ENCODE measurements around the gene INTS7. TPM values are rescaled to one million over a fixed set of nuclear protein-coding genes. Genes with fewer than 3 reads are reported as not detected.

The INTS7 gene
- polyA plus RNA-seq, 1 donor (not counting 4 experiments of a cell fraction or from before 2014, with no cell fraction given): 27.2 TPM

DNA sequence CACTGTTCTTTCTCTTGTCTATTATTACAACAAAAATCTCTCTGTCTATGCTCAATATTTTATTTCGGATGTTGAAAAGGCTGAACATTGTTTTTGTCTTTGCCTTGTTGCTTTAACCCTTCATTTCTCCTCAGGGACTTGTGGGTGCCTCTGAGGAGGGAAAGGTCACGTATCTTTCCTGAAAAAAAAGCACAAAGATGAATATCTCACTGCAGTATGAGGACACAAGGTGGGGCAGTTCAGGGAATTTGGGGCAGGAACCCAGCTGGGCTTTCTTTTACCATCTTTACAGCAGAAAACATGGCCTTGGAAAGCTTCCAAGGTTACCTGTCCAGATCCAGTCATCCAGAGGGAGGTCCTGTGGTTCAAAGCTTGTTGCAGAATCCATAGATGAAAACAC lies 105.7 kb downstream of the INTS7 start:
- Histone ChIP-seq H3K4me1 (ENCODE audit: control insufficient read depth, extremely low read depth, insufficient read depth, low read length) (peaks cover 30% of the 10 kb centered on the region), H3K9ac (ENCODE audit: control insufficient read depth, extremely low read depth, insufficient read depth, low read length) (no peak overlapping the region), H3K4me3 (ENCODE audit: control insufficient read depth in 2 of 3, extremely low read depth in 1 of 3, insufficient read depth in 2 of 3, low read depth in 1 of 3, low read length in 3 of 3) (no peak overlapping the region), H3K79me2 (ENCODE audit: control insufficient read depth, insufficient read depth, low read length) (no peaks in the 10 kb centered on the region), H3K9me1 (ENCODE audit: control insufficient read depth, extremely low read depth, insufficient read depth, low read length) (no peaks in the 10 kb centered on the region), H3K9me3 (ENCODE audit: control insufficient read depth, low read depth, low read length) (no peaks in the 10 kb centered on the region), H3K36me3 (ENCODE audit: control insufficient read depth in 2 of 2, extremely low read depth in 1 of 2, insufficient read depth in 2 of 2, low read length in 2 of 2) (no peaks in the 10 kb centered on the region), H3K4me2 (ENCODE audit: control insufficient read depth, extremely low read depth, insufficient read depth, low read depth, low read length) (peak overlapping the region; percentile 15), H3K27ac (ENCODE audit: control insufficient read depth, insufficient read depth, low read length) (peak overlapping the region; percentile 65), H2AFZ (ENCODE audit: control insufficient read depth, low read length) (peak overlapping the region; percentile 75), H4K20me1 (ENCODE audit: control insufficient read depth, extremely low read depth, insufficient read depth, low read length) (no peaks in the 10 kb centered on the region), H3K27me3 (ENCODE audit: control insufficient read depth, extremely low read depth, insufficient read depth, low read length) (no peaks in the 10 kb centered on the region)
- DNase-seq (ENCODE audit: low read depth, low spot score) (no peak), FAIRE-seq (no peak)
- dilution Hi-C loops (cut with MboI; ENCODE audit: extremely low pct_ligation_motif_present, low sequenced_read_pairs): no loop called here
- TF ChIP-seq, protein P1, sequence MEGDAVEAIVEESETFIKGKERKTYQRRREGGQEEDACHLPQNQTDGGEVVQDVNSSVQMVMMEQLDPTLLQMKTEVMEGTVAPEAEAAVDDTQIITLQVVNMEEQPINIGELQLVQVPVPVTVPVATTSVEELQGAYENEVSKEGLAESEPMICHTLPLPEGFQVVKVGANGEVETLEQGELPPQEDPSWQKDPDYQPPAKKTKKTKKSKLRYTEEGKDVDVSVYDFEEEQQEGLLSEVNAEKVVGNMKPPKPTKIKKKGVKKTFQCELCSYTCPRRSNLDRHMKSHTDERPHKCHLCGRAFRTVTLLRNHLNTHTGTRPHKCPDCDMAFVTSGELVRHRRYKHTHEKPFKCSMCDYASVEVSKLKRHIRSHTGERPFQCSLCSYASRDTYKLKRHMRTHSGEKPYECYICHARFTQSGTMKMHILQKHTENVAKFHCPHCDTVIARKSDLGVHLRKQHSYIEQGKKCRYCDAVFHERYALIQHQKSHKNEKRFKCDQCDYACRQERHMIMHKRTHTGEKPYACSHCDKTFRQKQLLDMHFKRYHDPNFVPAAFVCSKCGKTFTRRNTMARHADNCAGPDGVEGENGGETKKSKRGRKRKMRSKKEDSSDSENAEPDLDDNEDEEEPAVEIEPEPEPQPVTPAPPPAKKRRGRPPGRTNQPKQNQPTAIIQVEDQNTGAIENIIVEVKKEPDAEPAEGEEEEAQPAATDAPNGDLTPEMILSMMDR (optimal IDR thresholded peaks at IDR 0.05 in 1 of 3, IDR thresholded peaks at IDR 0.05 in 1 of 3, conservative IDR thresholded peaks at IDR 0.05 in 1 of 3; ENCODE audit: extremely low read depth in 1 of 3, insufficient read depth in 2 of 3, low read length in 3 of 3): no peak
- no peak for TF ChIP-seq EZH2 (IDR thresholded peaks at IDR 0.05; ENCODE audit: low read length)

DNA sequence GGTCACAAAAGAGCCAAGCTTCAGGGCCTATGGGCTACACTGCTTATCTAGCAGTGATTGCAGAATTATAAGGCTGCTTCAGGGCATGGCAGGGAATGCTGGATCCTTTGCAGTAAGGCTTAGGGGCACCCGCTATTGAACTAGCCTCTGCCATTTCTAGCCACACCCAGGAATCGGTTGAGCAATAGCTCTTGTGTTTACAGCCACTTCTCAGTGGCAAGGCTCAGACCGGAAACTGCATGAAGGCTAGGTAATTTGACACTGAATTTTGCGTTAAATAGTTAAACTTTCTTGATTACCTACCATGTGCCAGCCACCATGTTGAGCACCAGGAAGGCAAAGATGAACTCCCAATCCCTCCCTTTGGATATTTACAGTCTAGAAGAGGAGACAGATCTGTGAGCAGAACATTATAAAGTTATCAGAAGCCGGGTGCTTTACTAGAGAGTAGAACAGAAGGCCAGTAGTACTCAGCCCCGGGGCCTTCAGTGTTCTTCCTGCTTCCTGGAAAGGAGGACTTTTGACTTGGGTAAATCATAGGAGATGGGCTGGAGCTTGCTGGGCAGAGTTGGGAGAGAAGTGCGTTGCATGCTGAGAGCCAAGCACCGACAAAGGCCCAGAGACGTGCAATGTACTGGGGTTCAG lies 106.2 kb downstream of the INTS7 start:
- Histone ChIP-seq H3K9me3 (ENCODE audit: control insufficient read depth, low read depth, low read length) (no peaks in the 10 kb centered on the region), H3K9ac (ENCODE audit: control insufficient read depth, extremely low read depth, insufficient read depth, low read length) (no peak overlapping the region), H3K79me2 (ENCODE audit: control insufficient read depth, insufficient read depth, low read length) (no peaks in the 10 kb centered on the region), H3K36me3 (ENCODE audit: control insufficient read depth in 2 of 2, extremely low read depth in 1 of 2, insufficient read depth in 2 of 2, low read length in 2 of 2) (no peaks in the 10 kb centered on the region), H3K4me2 (ENCODE audit: control insufficient read depth, extremely low read depth, insufficient read depth, low read depth, low read length) (peak overlapping the region; percentile 15), H3K27ac (ENCODE audit: control insufficient read depth, insufficient read depth, low read length) (peak overlapping the region; percentile 65), H2AFZ (ENCODE audit: control insufficient read depth, low read length) (peak overlapping the region; percentile 75), H3K4me1 (ENCODE audit: control insufficient read depth, extremely low read depth, insufficient read depth, low read length) (peaks cover 30% of the 10 kb centered on the region), H4K20me1 (ENCODE audit: control insufficient read depth, extremely low read depth, insufficient read depth, low read length) (no peaks in the 10 kb centered on the region), H3K27me3 (ENCODE audit: control insufficient read depth, extremely low read depth, insufficient read depth, low read length) (no peaks in the 10 kb centered on the region), H3K9me1 (ENCODE audit: control insufficient read depth, extremely low read depth, insufficient read depth, low read length) (no peaks in the 10 kb centered on the region), H3K4me3 (ENCODE audit: control insufficient read depth in 2 of 3, extremely low read depth in 1 of 3, insufficient read depth in 2 of 3, low read depth in 1 of 3, low read length in 3 of 3) (no peak overlapping the region)
- no peak for DNase-seq (ENCODE audit: low read depth, low spot score)
- peak; percentile 58 for FAIRE-seq
- no peak for TF ChIP-seq EZH2 (IDR thresholded peaks at IDR 0.05; ENCODE audit: low read length)
- TF ChIP-seq, protein P1 (optimal IDR thresholded peaks at IDR 0.05 in 1 of 3, IDR thresholded peaks at IDR 0.05 in 1 of 3, conservative IDR thresholded peaks at IDR 0.05 in 1 of 3; ENCODE audit: extremely low read depth in 1 of 3, insufficient read depth in 2 of 3, low read length in 3 of 3): no peak
- dilution Hi-C loops (cut with MboI; ENCODE audit: extremely low pct_ligation_motif_present, low sequenced_read_pairs): no loop called here
